Activated B cell treated with CpG ODN at 0.5 μM for 24 hours (primary cell): ENCODE measurements around the gene SMOC2. TPM values are rescaled to one million over a fixed set of nuclear protein-coding genes. Genes with fewer than 3 reads are reported as not detected.

Experiments used
- ATAC-seq: fragments of 200-7000 bp; cut with Tn5 transposase; one replicate; pipeline ENCODE4 v1.10.0; 2021; ENCODE audit warnings: low read depth, mild to moderate bottlenecking, moderate library complexity
- CTCF ChIA-PET: fragments of 350-600 bp; sonication (Branson Sonifier 250); formaldehyde crosslinking; loops from one replicate; lab custom pipeline; 2021; ENCODE audit warnings: antibody characterized with exemption; lab: Charles Lee
- POLR2A ChIA-PET: fragments of 350-600 bp; sonication (Branson Sonifier 250); formaldehyde crosslinking; loops from one replicate; lab custom pipeline; 2021; ENCODE audit warnings: antibody characterized with exemption; lab: Charles Lee
- DNase-seq: peaks from one replicate; pipeline ENCODE4 v3.0.0; 2022
- H3K27ac Mint-ChIP-seq: one replicate; pipeline ENCODE4 v1.8.0; 2020; ENCODE audit warnings: mixed read lengths
- H3K27me3 Mint-ChIP-seq: one replicate; pipeline ENCODE4 v1.8.0; 2021; ENCODE audit warnings: mixed read lengths
- H3K36me3 Mint-ChIP-seq: one replicate; pipeline ENCODE4 v1.8.0; 2021; ENCODE audit warnings: low read depth, mixed read lengths
- H3K4me1 Mint-ChIP-seq: one replicate; pipeline ENCODE4 v1.8.0; 2021; ENCODE audit warnings: mixed read lengths
- H3K4me3 Mint-ChIP-seq: one replicate; pipeline ENCODE4 v1.8.0; 2020; ENCODE audit warnings: mild to moderate bottlenecking, mixed read lengths
- H3K9me3 Mint-ChIP-seq: one replicate; pipeline ENCODE4 v1.8.0; 2020; ENCODE audit warnings: mixed read lengths
- intact Hi-C: fragments of 100-400 bp; cut with micrococcal nuclease; formaldehyde crosslinking; loops from one replicate; pipeline ENCODE4 v1.15.1; 2024
- total RNA-seq: library from RNA; stranded (reverse); gene quantifications from 2 replicates; pipeline ENCODE4 v1.2.3, GENCODE V29; 2022
- TF ChIP-seq, protein P1 (sequence below): fragments of 200-600 bp; IDR thresholded peaks from one replicate; pipeline ENCODE4 v1.8.0; 2022; ENCODE audit warnings: antibody characterized with exemption, mild to moderate bottlenecking

Gene SMOC2
- total RNA-seq, 1 donor from 2014 or later: not detected

DNA sequence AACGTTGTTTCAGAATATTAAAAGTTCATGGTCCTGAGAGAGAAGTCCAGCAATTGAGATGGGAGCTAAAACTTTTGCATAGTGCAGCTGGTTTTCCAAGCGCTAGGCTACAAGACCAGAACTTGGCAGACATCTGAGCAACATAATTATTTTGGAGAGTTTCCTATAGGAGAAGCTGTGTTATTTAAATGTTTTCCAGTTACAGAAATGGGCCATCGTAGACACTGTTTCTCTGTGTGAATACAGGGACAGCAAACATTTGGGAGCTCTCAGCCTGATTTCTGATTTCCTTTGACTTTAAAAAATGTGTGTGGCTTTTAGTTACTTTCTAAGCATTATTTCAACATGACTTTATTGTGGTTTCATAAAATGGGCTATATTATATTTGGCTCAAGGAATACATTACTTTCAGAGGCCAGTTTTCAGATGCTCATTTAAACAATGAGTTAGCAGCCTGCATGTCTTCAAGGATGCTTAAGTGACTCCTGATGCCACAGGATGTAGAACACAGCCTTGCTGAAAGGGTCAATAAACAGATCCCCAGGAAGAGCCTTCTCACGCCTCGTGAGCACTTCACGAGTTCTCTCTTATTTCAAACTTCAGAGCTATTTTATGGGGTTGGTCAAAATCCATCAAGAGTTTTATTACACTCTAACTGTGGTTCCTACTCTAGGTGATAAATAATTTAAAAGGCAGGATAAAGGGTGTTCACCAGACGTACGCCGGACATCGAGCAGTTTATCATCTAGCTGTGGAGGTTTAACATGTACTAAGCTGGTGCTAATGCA, 193.8 kb downstream of the SMOC2 start:
- no peaks in the 10 kb centered on the region for H3K27me3 Mint-ChIP-seq
- H3K9me3 Mint-ChIP-seq: peaks cover 12% of the 10 kb centered on the region
- DNase-seq (no peak), ATAC-seq (no peak)
- H3K27ac Mint-ChIP-seq: no peak overlapping the region
- ChIA-PET CTCF (interaction anchor here (0.7 kb wide), 1 partner anchor 388 kb away, joined by 3 read pairs; no protein-coding TSS in a partner anchor), POLR2A (no interaction called here)
- no peaks in the 10 kb centered on the region for H3K36me3 Mint-ChIP-seq
- TF ChIP-seq, protein P1, sequence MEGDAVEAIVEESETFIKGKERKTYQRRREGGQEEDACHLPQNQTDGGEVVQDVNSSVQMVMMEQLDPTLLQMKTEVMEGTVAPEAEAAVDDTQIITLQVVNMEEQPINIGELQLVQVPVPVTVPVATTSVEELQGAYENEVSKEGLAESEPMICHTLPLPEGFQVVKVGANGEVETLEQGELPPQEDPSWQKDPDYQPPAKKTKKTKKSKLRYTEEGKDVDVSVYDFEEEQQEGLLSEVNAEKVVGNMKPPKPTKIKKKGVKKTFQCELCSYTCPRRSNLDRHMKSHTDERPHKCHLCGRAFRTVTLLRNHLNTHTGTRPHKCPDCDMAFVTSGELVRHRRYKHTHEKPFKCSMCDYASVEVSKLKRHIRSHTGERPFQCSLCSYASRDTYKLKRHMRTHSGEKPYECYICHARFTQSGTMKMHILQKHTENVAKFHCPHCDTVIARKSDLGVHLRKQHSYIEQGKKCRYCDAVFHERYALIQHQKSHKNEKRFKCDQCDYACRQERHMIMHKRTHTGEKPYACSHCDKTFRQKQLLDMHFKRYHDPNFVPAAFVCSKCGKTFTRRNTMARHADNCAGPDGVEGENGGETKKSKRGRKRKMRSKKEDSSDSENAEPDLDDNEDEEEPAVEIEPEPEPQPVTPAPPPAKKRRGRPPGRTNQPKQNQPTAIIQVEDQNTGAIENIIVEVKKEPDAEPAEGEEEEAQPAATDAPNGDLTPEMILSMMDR: no peak
- intact Hi-C loops: no loop called here
- no peaks in the 10 kb centered on the region for H3K4me1 Mint-ChIP-seq
- no peak overlapping the region for H3K4me3 Mint-ChIP-seq

DNA sequence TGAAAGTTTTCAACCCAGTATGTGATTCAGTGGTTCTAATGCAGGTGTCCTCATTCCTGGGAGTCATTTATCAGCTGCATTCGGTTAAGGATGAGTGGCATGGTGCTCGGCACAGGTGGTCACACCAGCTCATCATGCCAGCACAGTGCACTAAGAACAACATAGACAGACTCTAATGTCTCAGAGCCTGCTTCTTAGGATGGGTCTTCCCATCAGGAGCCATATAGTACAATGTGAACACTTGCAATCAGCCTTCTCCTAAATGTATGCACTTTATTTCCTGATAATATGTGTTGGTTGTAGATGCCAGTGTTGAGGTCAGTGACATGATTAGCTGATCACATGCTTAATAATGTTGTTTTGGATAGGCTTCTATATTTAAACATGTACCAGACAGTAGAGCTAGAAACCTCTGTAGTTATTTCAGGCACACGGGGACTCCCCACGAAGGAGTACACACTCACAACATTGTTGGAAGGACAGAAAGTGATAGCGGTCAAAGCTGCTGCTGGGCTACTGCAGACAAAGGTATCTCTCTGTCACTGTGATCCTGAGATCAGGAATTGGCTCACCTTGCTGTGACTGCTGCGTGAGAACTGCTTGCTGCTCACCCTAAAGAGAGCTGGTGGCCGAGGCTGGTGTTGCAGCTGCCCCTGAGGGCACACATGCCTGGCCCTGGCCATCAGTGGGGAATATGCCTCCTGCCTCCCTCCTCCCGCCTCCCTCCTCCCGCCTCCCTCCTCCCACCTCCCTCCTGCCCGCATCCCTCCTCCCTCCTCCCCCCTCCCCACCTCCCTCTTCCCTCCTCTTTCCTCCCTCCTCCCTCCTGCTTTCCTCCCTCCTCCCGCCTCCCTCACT, 195.4 kb downstream of the SMOC2 start:
- TF ChIP-seq, protein P1: no peak
- ATAC-seq: no peak
- Mint-ChIP-seq H3K36me3 (no peaks in the 10 kb centered on the region), H3K4me3 (no peak overlapping the region), H3K27me3 (no peaks in the 10 kb centered on the region), H3K4me1 (no peaks in the 10 kb centered on the region), H3K27ac (no peak overlapping the region), H3K9me3 (peaks cover 8% of the 10 kb centered on the region)
- no peak for DNase-seq
- ChIA-PET CTCF (no interaction called here), POLR2A (no interaction called here)
- intact Hi-C loops: no loop called here

DNA sequence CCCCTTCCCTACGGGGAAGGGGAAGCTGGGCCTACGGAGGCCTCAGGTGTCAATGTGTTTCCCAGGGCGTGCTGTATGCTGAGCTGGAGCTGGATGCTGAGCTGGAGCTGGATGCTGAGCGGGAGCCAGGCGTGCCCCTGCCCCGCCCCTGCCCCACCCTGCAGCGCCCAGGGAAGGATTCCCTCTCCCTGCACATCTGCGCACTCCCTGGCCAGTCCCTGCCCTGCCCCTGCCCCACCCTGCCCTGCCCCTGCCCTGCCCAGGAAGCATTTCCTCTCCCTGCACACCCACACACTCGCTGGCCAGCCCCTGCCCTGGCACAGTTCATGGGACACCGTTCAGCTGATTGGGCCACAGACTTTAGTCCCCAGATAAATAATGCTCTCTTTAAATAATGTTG, 196.8 kb downstream of the SMOC2 start:
- intact Hi-C loops: no loop called here
- H3K4me1 Mint-ChIP-seq: no peaks in the 10 kb centered on the region
- TF ChIP-seq, protein P1: no peak
- H3K27ac Mint-ChIP-seq: no peak overlapping the region
- H3K9me3 Mint-ChIP-seq: peaks cover 8% of the 10 kb centered on the region
- no peaks in the 10 kb centered on the region for H3K36me3 Mint-ChIP-seq
- DNase-seq (no peak), ATAC-seq (no peak)
- no peaks in the 10 kb centered on the region for H3K27me3 Mint-ChIP-seq
- H3K4me3 Mint-ChIP-seq: no peak overlapping the region
- CTCF ChIA-PET: no interaction called here
- POLR2A ChIA-PET: no interaction called here

DNA sequence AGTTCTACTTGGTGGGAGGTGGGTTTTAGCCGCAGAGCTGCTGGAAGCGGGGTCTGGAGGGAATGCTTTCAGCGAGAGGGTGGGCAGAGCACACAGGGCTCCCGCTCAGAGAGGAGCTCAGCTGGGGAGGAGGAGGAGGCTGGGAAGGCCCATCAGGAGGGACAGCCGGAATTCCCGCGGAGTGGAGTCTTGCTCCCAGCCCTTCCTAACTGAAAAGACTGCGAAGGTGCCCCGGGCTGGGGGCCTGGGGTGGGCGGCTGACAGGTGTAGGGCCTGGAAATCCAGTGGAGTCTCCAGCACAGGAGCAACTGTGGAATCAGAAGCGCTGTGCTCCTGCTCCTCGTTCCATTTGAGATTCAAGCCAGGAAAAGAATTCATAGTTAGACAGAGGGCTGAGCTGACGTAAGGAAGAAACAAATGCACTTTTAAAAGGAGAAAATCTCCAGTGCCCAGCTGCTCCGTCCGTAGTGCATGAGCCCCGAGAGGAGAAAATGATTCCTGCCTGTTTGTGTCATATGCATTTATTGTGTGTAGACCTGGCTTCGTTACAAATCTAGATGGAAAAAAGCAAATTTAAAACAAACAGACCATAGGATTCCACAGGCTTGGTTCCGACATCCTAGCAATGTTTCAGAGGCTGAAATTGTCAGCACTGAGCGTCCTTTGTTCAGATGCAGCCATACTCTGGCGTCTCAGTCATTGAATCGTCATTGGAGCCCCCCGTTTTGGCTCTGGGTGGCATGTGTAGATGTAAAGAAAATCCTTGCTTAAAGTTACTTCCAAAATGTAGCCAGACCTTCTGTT, 197.7 kb downstream of the SMOC2 start:
- no peak for ATAC-seq
- H3K36me3 Mint-ChIP-seq: no peaks in the 10 kb centered on the region
- no peaks in the 10 kb centered on the region for H3K4me1 Mint-ChIP-seq
- H3K27me3 Mint-ChIP-seq: no peaks in the 10 kb centered on the region
- intact Hi-C loops: no loop called here
- TF ChIP-seq, protein P1: no peak
- DNase-seq: no peak
- no peak overlapping the region for H3K4me3 Mint-ChIP-seq
- peaks cover 7% of the 10 kb centered on the region for H3K9me3 Mint-ChIP-seq
- CTCF ChIA-PET: no interaction called here
- POLR2A ChIA-PET: no interaction called here
- H3K27ac Mint-ChIP-seq: no peak overlapping the region
